Neuronal stem cell (in vitro differentiated cells): Measurements from ENCODE around the gene TRIM62.

ENCODE experiments used
- DNase-seq: peaks from one replicate; pipeline ENCODE4 v3.0.0-alpha.2; 2013; ENCODE audit warnings: low spot score
- H2AFZ ChIP-seq: one replicate; pipeline ENCODE4 v1.6.1; 2013; ENCODE audit warnings: mild to moderate bottlenecking, low read length, inconsistent platforms
- H2AK5ac ChIP-seq: 2 replicates; pipeline ENCODE4 v1.6.1; 2013; ENCODE audit warnings: low read depth, mild to moderate bottlenecking, inconsistent platforms, low read length, moderate library complexity, mixed read lengths
- H2BK120ac ChIP-seq: 2 replicates; pipeline ENCODE4 v1.6.1; 2013; ENCODE audit warnings: low read depth, mild to moderate bottlenecking, inconsistent platforms, low read length, moderate library complexity, mixed read lengths
- H2BK12ac ChIP-seq: one replicate; pipeline ENCODE4 v1.6.1; 2013; ENCODE audit warnings: low read length, inconsistent platforms
- H2BK15ac ChIP-seq: 2 replicates; pipeline ENCODE4 v1.6.1; 2013; ENCODE audit warnings: mild to moderate bottlenecking, low read length, inconsistent platforms, mixed read lengths
- H2BK5ac ChIP-seq: one replicate; pipeline ENCODE4 v1.6.1; 2013; ENCODE audit warnings: inconsistent platforms, mild to moderate bottlenecking, low read length, moderate library complexity
- H3K14ac ChIP-seq: one replicate; pipeline ENCODE4 v1.6.1; 2013; ENCODE audit warnings: low read length, inconsistent platforms
- H3K18ac ChIP-seq: 2 replicates; pipeline ENCODE4 v1.6.1; 2013; ENCODE audit warnings: low read length, inconsistent platforms
- H3K23ac ChIP-seq: 2 replicates; pipeline ENCODE4 v1.6.1; 2013; ENCODE audit warnings: low read depth, mild to moderate bottlenecking, mixed read lengths, low read length, inconsistent platforms; ENCODE audit not compliant: poor library complexity
- H3K27ac ChIP-seq: replicated peaks from 3 replicates; pipeline ENCODE4 v1.5.1; 2013; ENCODE audit warnings: low read length, inconsistent platforms
- H3K27me3 ChIP-seq, 3 experiments: 2 replicates each; pipeline ENCODE4 v1.6.1; 2013; ENCODE audit warnings: low read length in 3 of 3, mild to moderate bottlenecking in 2 of 3, inconsistent platforms in 1 of 3, low read depth in 1 of 3, mixed read lengths in 1 of 3, moderate library complexity in 1 of 3; ENCODE audit not compliant: control insufficient read depth in 3 of 3, insufficient read depth in 3 of 3
- H3K36me3 ChIP-seq, 2 donors: replicated peaks in 1 of 2; 2 replicates each; pipeline ENCODE4 v1.6.1; 2013; ENCODE audit warnings: low read length in 2 of 2; ENCODE audit not compliant: control insufficient read depth in 2 of 2, insufficient read depth in 2 of 2
- H3K4ac ChIP-seq: 2 replicates; pipeline ENCODE4 v1.6.1; 2013; ENCODE audit warnings: inconsistent platforms, mild to moderate bottlenecking, low read length, moderate library complexity
- H3K4me1 ChIP-seq, 2 donors: 1 replicate in 1 of 2; 2 replicates in 1 of 2; pipeline ENCODE4 v1.6.1; 2013; ENCODE audit warnings: low read length in 2 of 2, low read depth in 1 of 2; ENCODE audit not compliant: control insufficient read depth in 2 of 2, insufficient read depth in 1 of 2
- H3K4me2 ChIP-seq: one replicate; pipeline ENCODE4 v1.6.1; 2013; ENCODE audit warnings: mild to moderate bottlenecking, low read length, inconsistent platforms; ENCODE audit not compliant: insufficient read depth, poor library complexity, severe bottlenecking
- H3K4me3 ChIP-seq, 2 donors: 2 replicates each; pipeline ENCODE4 v1.5.1; 2013; ENCODE audit warnings: low read length in 2 of 2, mild to moderate bottlenecking in 2 of 2, inconsistent platforms in 1 of 2, moderate library complexity in 1 of 2
- H3K79me1 ChIP-seq: one replicate; pipeline ENCODE4 v1.6.1; 2013; ENCODE audit warnings: low read depth, mild to moderate bottlenecking, inconsistent platforms, low read length, moderate library complexity
- H3K9ac ChIP-seq: one replicate; pipeline ENCODE4 v1.6.1; 2013; ENCODE audit warnings: mild to moderate bottlenecking, low read depth, low read length, inconsistent platforms; ENCODE audit not compliant: poor library complexity
- H3K9me3 ChIP-seq, 2 donors: replicated peaks in 1 of 2; 2 replicates each; pipeline versions ENCODE3 to v1.6.1; 2013; ENCODE audit warnings: low read length in 2 of 2, mild to moderate bottlenecking in 2 of 2, inconsistent platforms in 1 of 2, low read depth in 1 of 2, mixed read lengths in 1 of 2, moderate library complexity in 1 of 2; ENCODE audit not compliant: control insufficient read depth in 2 of 2, insufficient read depth in 1 of 2
- H4K8ac ChIP-seq: one replicate; pipeline ENCODE4 v1.6.1; 2013; ENCODE audit warnings: low read depth, mild to moderate bottlenecking, inconsistent platforms, low read length, moderate library complexity
- H4K91ac ChIP-seq: one replicate; pipeline ENCODE4 v1.6.1; 2013; ENCODE audit warnings: low read length, low read depth, mild to moderate bottlenecking, inconsistent platforms; ENCODE audit not compliant: poor library complexity
- WGBS, 2 donors: extraction: QIAGEN DNeasy Blood & Tissue Kit; methylation state at CpG; one replicate each; pipeline ENCODE4 v1.1.7; 2013; ENCODE audit warnings: missing lambda C conversion rate in 2 of 2, mixed read lengths in 1 of 2; ENCODE audit not compliant: insufficient read length in 2 of 2, insufficient replicate concordance in 1 of 2; ENCODE audit errors: extremely low coverage in 2 of 2; 5-methylcytosine and 5-hydroxymethylcytosine counted together

TRIM62 gene

DNA sequence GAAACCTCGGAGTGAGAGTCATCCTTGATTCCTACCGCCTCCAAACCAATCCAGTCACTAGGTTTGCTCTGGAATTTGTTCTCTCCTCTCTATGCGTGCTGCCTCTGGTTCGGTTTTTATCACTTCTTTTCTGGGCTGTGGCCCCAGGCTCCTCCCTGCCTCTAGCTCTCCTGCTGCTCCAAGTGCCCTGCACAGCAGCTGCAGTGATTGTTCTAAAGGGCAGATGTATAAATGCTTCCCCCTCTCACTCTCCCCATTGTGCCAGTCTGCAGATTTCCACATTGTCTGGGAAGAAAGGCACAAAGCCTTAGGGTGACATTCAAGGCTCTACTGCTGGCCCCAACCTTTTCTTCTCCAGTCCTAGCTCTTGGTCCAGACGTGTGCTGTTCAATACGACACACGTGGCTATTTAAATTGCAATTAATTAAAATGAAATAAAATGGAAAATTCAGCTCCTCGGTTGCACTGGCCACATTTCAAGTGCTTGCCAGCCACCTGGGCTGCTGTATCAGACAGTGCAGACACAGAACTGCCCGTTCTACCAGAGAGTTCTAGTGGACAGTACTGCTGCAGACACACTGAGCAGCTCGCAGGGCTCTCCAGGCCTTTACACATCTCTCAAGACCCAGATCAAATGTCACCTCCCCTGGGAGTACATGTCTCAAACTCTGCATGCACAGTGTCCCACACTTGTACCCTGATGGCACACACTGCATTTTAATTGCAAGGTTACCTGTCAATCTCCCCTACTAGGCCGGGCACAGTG, 12.4 kb downstream of the TRIM62 start:
- Histone ChIP-seq H2BK120ac (no peak overlapping the region), H2AK5ac (peak overlapping the region; percentile 2), H2BK12ac (no peak overlapping the region), H4K8ac (no peak overlapping the region), H3K4me1 (peaks cover 17 to 20% of the 10 kb centered on the region in 2 donors), H3K18ac (peak overlapping the region; percentile 24), H3K4ac (no peak overlapping the region), H2AFZ (no peak overlapping the region), H4K91ac (no peak overlapping the region), H3K27me3 (no peaks in the 10 kb centered on the region), H3K4me2 (no peak overlapping the region), H2BK15ac (no peak overlapping the region), H3K79me1 (no peaks in the 10 kb centered on the region), H3K27ac (no peak overlapping the region), H3K9me3 (peaks cover 1 to 29% of the 10 kb centered on the region in 2 donors), H3K36me3 (peaks cover 0 to 59% of the 10 kb centered on the region in 2 donors), H3K4me3 (no peak overlapping the region), H3K9ac (no peak overlapping the region), H3K14ac (no peak overlapping the region), H2BK5ac (no peak overlapping the region), H3K23ac (no peak overlapping the region)
- WGBS, 2 donors, result no CpG with 5 or more reads among the region's 11 CpGs
- DNase-seq, result no peak

DNA sequence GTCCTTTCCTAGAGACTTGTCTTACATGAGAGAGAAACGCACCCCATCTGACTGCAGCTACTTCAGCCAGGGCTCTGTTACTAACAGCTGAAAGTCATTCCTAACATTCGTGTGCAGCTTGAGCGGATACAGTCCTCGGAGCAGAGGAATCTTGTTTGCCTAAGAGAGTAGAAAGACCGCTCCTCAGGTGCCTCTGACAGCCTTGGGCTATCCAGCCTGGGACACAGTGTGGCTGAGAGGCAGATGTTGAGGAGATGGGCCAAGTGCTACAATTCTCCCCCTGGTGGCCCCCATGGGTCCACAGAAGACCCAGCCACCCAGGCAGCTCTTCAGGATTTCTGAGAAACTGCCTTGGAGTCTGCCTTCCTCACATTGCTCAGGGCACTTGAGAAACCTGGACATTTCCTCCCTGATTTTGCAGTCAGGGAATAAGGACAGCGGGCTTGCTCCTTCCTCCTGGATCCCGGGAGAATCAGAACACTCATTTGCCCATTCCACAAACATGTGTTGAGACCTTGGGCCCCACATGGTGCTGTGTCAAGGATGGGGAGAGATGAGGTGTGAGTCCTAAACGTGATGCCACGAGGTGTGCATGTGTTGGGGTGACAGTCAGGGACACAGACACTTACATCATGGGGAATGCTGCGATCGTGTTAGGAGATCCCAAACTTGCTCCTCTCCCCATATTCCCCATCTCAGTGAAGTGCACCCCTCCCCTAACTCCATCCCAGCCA, 13.1 kb downstream of the TRIM62 start:
- Histone ChIP-seq H3K4me3 (peak overlapping the region in 1 of 2 donors; percentile 6), H2BK120ac (no peak overlapping the region), H4K8ac (no peak overlapping the region), H3K79me1 (no peaks in the 10 kb centered on the region), H2BK5ac (no peak overlapping the region), H2BK12ac (peak overlapping the region; percentile 12), H3K4ac (no peak overlapping the region), H4K91ac (no peak overlapping the region), H3K27me3 (no peaks in the 10 kb centered on the region), H3K14ac (no peak overlapping the region), H3K4me1 (peaks cover 24 to 27% of the 10 kb centered on the region in 2 donors), H3K18ac (peak overlapping the region; percentile 41), H3K36me3 (peaks cover 0 to 57% of the 10 kb centered on the region in 2 donors), H2AK5ac (peak overlapping the region; percentile 2), H3K4me2 (no peak overlapping the region), H3K27ac (no peak overlapping the region), H3K9me3 (peaks cover 1 to 29% of the 10 kb centered on the region in 2 donors), H3K23ac (no peak overlapping the region), H2BK15ac (no peak overlapping the region), H3K9ac (peak overlapping the region; percentile 17), H2AFZ (no peak overlapping the region)
- no peak for DNase-seq
- no CpG with 5 or more reads among the region's 11 CpGs for WGBS, 2 donors

DNA sequence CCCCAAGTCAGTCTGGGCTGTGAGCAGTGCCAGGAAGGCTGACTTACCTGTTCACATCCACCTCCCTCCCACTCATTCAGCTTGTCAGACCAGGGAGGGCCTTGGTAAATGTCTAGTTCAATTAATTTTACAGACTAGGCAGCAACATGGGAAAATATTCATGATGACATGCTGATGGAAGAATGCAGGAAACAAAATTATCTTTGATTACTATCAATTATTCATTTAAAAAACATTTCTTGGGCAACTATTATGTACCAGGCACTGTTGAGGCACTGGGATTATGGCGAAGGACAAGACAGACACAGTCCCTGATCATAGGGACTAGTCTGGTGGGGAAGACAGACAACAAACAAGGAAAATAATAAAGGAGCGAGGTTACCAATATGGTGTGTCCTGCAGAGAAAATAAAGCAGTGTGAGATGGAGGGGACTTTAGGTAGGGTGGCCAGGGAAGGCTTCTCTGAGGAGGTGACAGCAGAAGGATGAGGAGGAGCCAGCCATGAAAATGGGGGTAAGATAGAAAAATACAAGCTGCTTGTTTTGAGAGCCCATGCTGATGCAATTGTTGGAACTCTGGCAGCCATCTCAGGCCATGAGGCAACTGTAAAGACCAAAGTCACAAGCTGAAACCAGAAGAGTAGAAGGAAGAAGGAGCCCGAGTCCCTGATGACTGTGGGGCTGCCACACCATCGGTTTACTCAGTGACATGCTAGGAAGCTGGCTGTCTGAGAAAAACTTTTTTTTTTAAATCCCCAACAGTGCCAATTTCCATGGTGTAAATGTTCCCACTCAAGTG, 14.0 kb downstream of the TRIM62 start:
- Histone ChIP-seq H3K36me3 (peaks cover 0 to 53% of the 10 kb centered on the region in 2 donors), H3K9ac (no peak overlapping the region), H3K4me1 (peaks cover 29 to 33% of the 10 kb centered on the region in 2 donors), H3K14ac (no peak overlapping the region), H2BK120ac (no peak overlapping the region), H3K18ac (no peak overlapping the region), H3K4me3 (no peak overlapping the region), H3K27me3 (no peaks in the 10 kb centered on the region), H3K9me3 (peaks cover 0 to 29% of the 10 kb centered on the region in 2 donors), H4K8ac (no peak overlapping the region), H2AFZ (no peak overlapping the region), H4K91ac (no peak overlapping the region), H3K23ac (no peak overlapping the region), H2BK12ac (no peak overlapping the region), H3K79me1 (no peaks in the 10 kb centered on the region), H3K4ac (no peak overlapping the region), H3K4me2 (no peak overlapping the region), H2BK15ac (no peak overlapping the region), H3K27ac (no peak overlapping the region), H2AK5ac (no peak overlapping the region), H2BK5ac (no peak overlapping the region)
- WGBS, 2 donors, result no CpG with 5 or more reads among the region's 4 CpGs
- DNase-seq, result no peak
